Activated CD8-positive, alpha-beta memory T cell treated with anti-CD3 and anti-CD28 coated beads for 36 hours (primary cell): ENCODE data around the gene HMGN4. TPM values are rescaled to one million over a fixed set of nuclear protein-coding genes. Genes with fewer than 3 reads are reported as not detected.

ENCODE experiments used
- CTCF ChIA-PET: fragments of 350-600 bp; sonication (Branson Sonifier 250); formaldehyde crosslinking; loops from one replicate; lab custom pipeline; 2021; ENCODE audit warnings: antibody characterized with exemption; lab: Charles Lee
- POLR2A ChIA-PET: fragments of 350-600 bp; sonication (Branson Sonifier 250); formaldehyde crosslinking; loops from one replicate; lab custom pipeline; 2021; ENCODE audit warnings: antibody characterized with exemption; lab: Charles Lee
- total RNA-seq, 2 experiments: library from RNA; stranded (reverse); gene quantifications; one replicate each; pipeline ENCODE4 v1.2.3, GENCODE V29; 2021

Gene HMGN4
- total RNA-seq, 2 experiments from 2014 or later = 81.5 to 85.0 TPM

DNA sequence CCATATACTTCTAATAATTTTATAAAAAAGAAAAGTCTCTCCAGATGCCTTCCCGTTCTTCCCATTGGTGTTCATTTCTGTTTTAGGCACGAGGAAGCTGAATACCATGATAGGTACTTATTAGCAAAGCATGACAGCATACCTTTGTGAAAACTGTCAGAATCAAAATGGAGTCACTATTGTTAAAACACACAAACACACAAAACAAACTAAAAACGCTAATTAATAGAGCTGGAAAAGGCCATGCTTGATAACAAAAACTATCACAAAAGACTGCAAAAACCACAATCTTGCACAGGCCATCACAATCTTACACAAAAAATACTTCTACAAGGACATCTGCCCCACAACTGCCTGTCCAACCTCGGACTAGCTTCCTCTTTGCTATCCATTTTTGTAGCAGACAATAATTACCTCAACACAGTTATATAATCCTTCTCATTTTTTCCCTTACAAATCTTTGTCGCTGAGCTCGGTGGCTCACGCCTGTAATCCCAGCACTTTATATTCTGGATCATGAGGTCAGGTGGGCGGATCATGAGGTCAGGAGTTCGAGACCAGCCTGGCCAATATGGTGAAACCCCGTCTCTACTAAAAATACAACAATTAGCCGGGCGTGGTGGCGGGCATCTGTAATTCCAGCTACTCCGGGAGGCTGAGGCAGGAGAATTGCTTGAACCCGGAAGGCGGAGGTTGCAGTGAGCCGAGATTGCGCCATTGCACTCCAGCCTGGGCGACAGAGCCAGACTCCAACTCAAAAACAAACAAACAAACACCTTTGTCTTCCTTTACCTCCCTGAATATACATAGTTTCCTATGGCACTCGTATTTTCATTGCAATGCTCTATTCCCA lies 55.3 kb downstream of the HMGN4 start:
- POLR2A ChIA-PET = no interaction called here
- CTCF ChIA-PET = interaction anchor here (0.6 to 2.7 kb wide), 2 partner anchors 19 to 245 kb away, joined by 5 to 68 read pairs; no protein-coding TSS in a partner anchor

DNA sequence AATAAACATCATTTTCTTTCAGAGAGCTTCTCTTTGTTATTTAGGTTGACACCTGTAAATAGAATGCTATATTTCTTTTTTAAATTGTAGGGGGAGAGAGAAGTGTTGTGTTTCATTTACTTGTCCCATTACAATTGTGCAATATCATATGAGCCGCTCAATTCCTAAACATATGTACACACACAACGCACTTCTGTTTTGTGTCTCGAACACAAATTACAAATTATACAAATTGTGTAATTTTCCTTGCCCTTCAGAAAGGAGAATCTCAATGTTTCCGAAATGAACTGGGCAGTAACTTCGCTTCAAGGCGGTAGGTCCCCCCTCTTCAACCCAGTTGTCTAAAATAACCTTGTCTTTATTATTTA lies 55.9 kb downstream of the HMGN4 start:
- ChIA-PET CTCF (interaction anchor here (0.7 to 2.7 kb wide), 3 partner anchors 20 to 469 kb away, joined by 3 to 68 read pairs (median 5); no protein-coding TSS in a partner anchor), POLR2A (no interaction called here)

DNA sequence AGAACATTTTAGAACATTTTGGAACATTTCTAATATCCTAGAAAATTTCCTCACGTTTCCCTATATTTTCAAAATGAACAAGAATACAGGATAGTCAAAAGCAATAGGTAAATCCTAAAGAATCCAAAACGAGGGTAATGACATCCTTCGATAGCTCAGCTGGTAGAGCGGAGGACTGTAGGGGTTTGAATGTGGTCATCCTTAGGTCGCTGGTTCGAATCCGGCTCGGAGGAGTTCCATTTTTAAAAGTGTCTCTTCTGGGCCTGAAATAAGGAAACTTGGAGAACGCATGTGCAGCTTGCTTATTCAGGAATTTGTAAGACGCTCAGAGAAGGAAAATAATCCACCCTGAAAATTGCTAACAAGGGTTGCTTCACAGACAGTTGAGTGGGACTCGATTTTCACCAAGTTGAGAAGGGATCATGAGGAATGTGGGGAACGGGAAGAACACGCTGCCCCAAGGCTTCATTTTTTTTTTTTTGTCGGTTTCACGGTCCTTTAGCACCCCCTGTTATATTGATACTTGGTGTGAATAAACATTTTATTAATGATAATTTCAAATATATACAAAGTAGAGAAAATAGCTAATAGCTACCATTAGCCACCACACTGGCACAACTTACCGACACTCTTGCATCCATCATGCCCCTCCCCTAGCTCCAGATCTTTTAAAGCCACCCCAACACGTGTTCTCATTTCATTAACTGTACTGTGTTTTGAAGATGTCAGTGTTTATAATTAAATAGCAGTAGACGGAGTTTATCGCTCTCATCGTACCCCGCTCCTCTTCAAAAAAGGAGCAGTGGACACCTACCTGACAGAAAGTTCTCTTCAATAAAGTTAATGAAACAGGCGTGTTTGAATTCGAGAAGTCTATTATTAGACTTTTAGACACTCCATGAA lies 56.8 kb downstream of the HMGN4 start:
- POLR2A ChIA-PET = interaction anchor here (0.5 to 1.1 kb wide), 2 partner anchors 18 to 23 kb away, joined by 3 to 9 read pairs; no protein-coding TSS in a partner anchor
- CTCF ChIA-PET = interaction anchor here (0.6 to 2.7 kb wide), 24 partner anchors 10 to 884 kb away, joined by 3 to 68 read pairs (median 4); partner anchors contain the start of gene HMGN4

DNA sequence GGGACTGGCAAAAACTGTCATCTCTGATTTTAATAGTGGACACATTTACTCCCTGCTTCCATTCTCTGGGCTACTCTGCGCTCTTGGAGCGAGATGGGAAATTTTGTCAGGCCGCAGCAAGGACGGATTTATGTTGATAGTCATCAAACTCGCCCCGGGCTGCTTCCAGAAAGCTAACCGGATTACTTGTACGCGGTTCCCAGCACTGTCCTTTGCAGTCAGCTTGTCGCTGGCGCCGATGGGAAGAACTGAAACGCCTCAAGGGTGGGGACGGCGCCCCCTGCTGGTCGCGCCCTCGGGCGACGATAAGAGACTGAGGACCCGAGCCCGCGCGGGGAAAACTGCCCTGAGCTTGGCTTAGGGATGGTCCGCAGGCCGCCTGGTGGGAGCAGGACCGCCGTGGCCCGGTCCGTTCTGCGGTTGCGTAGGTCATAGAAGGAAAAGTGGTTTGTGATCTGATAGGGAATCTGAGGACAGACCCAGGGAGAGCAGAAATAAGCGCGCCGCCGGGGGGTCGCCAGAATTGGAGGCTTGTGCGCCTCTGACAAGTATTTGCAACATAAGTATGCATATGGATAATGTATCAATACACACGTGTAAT lies 57.6 kb downstream of the HMGN4 start:
- POLR2A ChIA-PET = interaction anchor here (1.1 kb wide), 1 partner anchor 19 kb away, joined by 3 read pairs; no protein-coding TSS in a partner anchor
- CTCF ChIA-PET = interaction anchor here (0.6 to 2.7 kb wide), 23 partner anchors 11 to 883 kb away, joined by 3 to 68 read pairs (median 4); partner anchors contain the start of gene HMGN4

Other genes starting within 250 kb of the HMGN4 start
- gene BTN3A2, start 173.2 kb upstream of the HMGN4 start, total RNA-seq = 10 to 100 TPM; 21.8 to 24.5 TPM
- 10 to 100 TPM; 11.4 to 15.0 TPM for gene BTN2A2, start 155.3 kb upstream of the HMGN4 start, total RNA-seq
- 10 to 100 TPM; 13.3 to 15.1 TPM for gene BTN3A1, start 136.1 kb upstream of the HMGN4 start, total RNA-seq
- 10 to 100 TPM; 18.1 to 19.0 TPM for gene BTN3A3, start 97.9 kb upstream of the HMGN4 start, total RNA-seq
- gene BTN2A1, start 80.4 kb upstream of the HMGN4 start, total RNA-seq = 10 to 100 TPM; 21.9 to 22.7 TPM
- gene BTN1A1, start 38.1 kb upstream of the HMGN4 start, total RNA-seq = under 1 TPM in 1 of 2 experiments, not detected in 1; 0.08 TPM
- 10 to 100 TPM; 38.7 to 39.7 TPM for gene ABT1, start 58.6 kb downstream of the HMGN4 start, total RNA-seq
- 10 to 100 TPM; 11.1 to 14.4 TPM for gene ZNF322, start 121.4 kb downstream of the HMGN4 start, total RNA-seq